Adrenal gland (tissue), 12 donors: ENCODE measurements around the gene DCTN1. TPM values are rescaled to one million over a fixed set of nuclear protein-coding genes. Genes with fewer than 3 reads are reported as not detected.

ENCODE experiments used
- DNase-seq, 7 donors: peaks; one replicate each; pipeline ENCODE4 v3.0.0-alpha.2; 2019 to 2020
- H3K27ac ChIP-seq, 5 donors: fragments of 200-600 bp; sonication (generic) in 4 of 5; 1 replicate in 3 of 5; 2 replicates in 2 of 5; pipeline versions ENCODE4 v1.5.1 to v1.8.0; 2016 to 2020; ENCODE audit warnings: mild to moderate bottlenecking in 1 of 5
- H3K27me3 ChIP-seq: fragments of 200-600 bp; 2 replicates; pipeline ENCODE4 v1.8.0; 2021
- H3K36me3 ChIP-seq, 2 donors: fragments of 200-600 bp; replicated peaks in 1 of 2; 1 replicate in 1 of 2; 2 replicates in 1 of 2; pipeline versions ENCODE4 v1.5.1 to v1.8.0; 2018 to 2022
- H3K4me1 ChIP-seq, 2 donors: fragments of 200-600 bp; replicated peaks in 1 of 2; 1 replicate in 1 of 2; 2 replicates in 1 of 2; pipeline versions ENCODE4 v1.5.1 to v1.8.0; 2018 to 2021
- H3K4me3 ChIP-seq, 4 donors: fragments of 200-600 bp; sonication (generic) in 3 of 4; one replicate each; pipeline ENCODE4 v1.5.1; 2016 to 2018
- H3K9me3 ChIP-seq, 3 donors: fragments of 200-600 bp; sonication (generic) in 1 of 3; replicated peaks in 1 of 3; 1 replicate in 2 of 3; 2 replicates in 1 of 3; pipeline versions ENCODE4 v1.5.1 to v1.8.0; 2016 to 2021
- POLR2A ChIP-seq, 2 donors: fragments of 450-650 bp; IDR thresholded peaks; one replicate each; pipeline ENCODE4 v1.6.1; 2017; ENCODE audit warnings: antibody characterized with exemption in 2 of 2, mild to moderate bottlenecking in 2 of 2, moderate library complexity in 1 of 2
- WGBS, 4 donors: extraction: QIAGEN DNeasy Blood & Tissue Kit in 2 of 4; methylation state at CpG; one replicate each; pipeline versions ENCODE4 v1.1.5 to v1.1.7; 2013 to 2017; 5-methylcytosine and 5-hydroxymethylcytosine counted together
- intact Hi-C, 2 donors: fragments of 100-400 bp; cut with DNase I; formaldehyde crosslinking; loops; one replicate each; pipeline versions ENCODE4 v1.14.1 to v1.15.0; 2022 to 2023
- polyA plus RNA-seq, 3 donors: library from polyadenylated mRNA; stranded (reverse); fragments of 200-250 nt in 2 of 3; fragments of 350-450 nt in 1 of 3; fragmentation: Illumina TruSeq in 1 of 3; extraction: RNeasy Lipid Tissue Mini Kit (QIAGEN cat#74804) in 1 of 3; gene quantifications; one replicate each; pipeline ENCODE4 v1.2.3, GENCODE V29; 2013 to 2014
- total RNA-seq, 9 donors: library from RNA; depleted of rRNA in 4 of 9; stranded (reverse); fragments of >200 nt in 4 of 9; fragments of 120-200 nt in 1 of 9; fragmentation: NEBNext Ultra II Directional in 1 of 9; extraction: Animal tissue kit (Norgen Biotek cat#: 25700) in 1 of 9; gene quantifications; one replicate each; pipeline versions ENCODE4 v1.1.0 to v1.2.4, GENCODE V29; 2013 to 2023
- TF ChIP-seq, protein P1 (sequence below), 6 experiments: fragments of 450-650 bp in 4 of 6; fragments of 200-600 bp in 2 of 6; sonication (generic) in 1 of 6; IDR thresholded peaks; 1 replicate in 5 of 6; 2 replicates in 1 of 6; pipeline versions ENCODE4 v1.5.1 to v1.8.0; 2016 to 2021; ENCODE audit warnings: antibody characterized with exemption in 6 of 6, mild to moderate bottlenecking in 2 of 6, moderate library complexity in 1 of 6
- donor health status: healthy with polysubstance abuse.
- donor health status: Bipolar disorder and iron deficiency.
- donor health status: DM: yes; HTN: yes; CAD: no.
- donor health status: DM: no; HTN: no; CAD: no.
- donor health status: DM: no; HTN: no; CAD: no.
- donor health status: DM: yes; HTN: yes; CAD: no.

DCTN1 gene
- total and polyA plus RNA-seq, 12 donors, result 106 to 258 (median 146) TPM

DNA sequence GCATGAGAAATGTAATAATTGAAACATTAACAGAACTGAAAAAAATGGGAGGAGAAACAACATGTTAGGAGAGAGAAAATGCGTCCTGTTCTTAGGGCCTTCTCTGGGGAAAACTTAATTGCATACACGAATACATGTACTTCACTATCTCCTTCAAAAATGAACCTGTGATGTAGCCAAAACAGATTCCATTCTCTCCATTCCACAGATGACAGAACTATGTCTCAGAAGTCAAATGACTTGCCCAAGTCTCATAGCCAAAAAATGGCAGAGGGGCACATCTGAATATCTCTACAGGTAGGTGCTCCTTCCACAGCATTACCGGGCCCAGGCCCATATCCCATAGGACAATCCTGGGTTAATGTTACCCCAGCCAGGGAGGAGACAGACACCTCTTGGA, 3.9 kb upstream of the DCTN1 start:
- WGBS, 4 donors, result 68 to 80% (median 75%) methylated on average over 3 of the region's 3 CpGs
- H3K27ac ChIP-seq, result no peak overlapping the region
- H3K9me3 ChIP-seq, result no peaks in the 10 kb centered on the region
- TF ChIP-seq, protein P1, sequence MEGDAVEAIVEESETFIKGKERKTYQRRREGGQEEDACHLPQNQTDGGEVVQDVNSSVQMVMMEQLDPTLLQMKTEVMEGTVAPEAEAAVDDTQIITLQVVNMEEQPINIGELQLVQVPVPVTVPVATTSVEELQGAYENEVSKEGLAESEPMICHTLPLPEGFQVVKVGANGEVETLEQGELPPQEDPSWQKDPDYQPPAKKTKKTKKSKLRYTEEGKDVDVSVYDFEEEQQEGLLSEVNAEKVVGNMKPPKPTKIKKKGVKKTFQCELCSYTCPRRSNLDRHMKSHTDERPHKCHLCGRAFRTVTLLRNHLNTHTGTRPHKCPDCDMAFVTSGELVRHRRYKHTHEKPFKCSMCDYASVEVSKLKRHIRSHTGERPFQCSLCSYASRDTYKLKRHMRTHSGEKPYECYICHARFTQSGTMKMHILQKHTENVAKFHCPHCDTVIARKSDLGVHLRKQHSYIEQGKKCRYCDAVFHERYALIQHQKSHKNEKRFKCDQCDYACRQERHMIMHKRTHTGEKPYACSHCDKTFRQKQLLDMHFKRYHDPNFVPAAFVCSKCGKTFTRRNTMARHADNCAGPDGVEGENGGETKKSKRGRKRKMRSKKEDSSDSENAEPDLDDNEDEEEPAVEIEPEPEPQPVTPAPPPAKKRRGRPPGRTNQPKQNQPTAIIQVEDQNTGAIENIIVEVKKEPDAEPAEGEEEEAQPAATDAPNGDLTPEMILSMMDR (IDR thresholded peaks at IDR 0.05), result no peak
- no peak for TF ChIP-seq POLR2A (IDR thresholded peaks at IDR 0.05)
- peaks cover 0 to 5% of the 10 kb centered on the region in 2 donors for H3K36me3 ChIP-seq
- no peak for DNase-seq
- H3K4me1 ChIP-seq, result peaks cover 27 to 70% of the 10 kb centered on the region in 2 donors
- H3K4me3 ChIP-seq, result no peak overlapping the region
- H3K27me3 ChIP-seq, result no peaks in the 10 kb centered on the region
- intact Hi-C loops, result no loop called here

DNA sequence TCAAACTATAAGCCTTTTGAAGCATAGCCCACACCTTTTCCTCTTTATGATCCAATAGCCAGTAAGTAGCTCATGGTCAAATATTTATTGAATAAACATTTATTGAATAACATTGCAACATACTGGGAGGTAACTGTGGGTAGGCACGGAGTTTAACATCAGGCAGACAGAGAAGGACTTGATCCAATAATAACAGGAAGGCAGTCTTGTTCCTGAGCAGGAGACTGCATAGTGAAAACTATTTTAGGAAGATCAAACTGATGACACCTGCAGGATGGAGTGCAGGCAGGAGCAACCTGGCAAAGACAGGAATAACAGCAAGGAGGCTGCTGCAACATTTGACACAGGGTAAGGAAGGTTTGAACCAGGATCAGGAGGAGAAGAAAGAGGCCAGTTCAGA, 3.1 kb upstream of the DCTN1 start:
- Histone ChIP-seq H3K36me3 (peaks cover 0 to 5% of the 10 kb centered on the region in 2 donors), H3K4me1 (peaks cover 30 to 74% of the 10 kb centered on the region in 2 donors), H3K27me3 (no peaks in the 10 kb centered on the region), H3K27ac (peak overlapping the region in 3 of 5 donors; percentile 10 to 36 (median 13)), H3K9me3 (no peaks in the 10 kb centered on the region), H3K4me3 (no peak overlapping the region)
- TF ChIP-seq, protein P1 (IDR thresholded peaks at IDR 0.05), result no peak
- TF ChIP-seq POLR2A (IDR thresholded peaks at IDR 0.05), result no peak
- 8 to 16% (median 13%) methylated on average over 1 of the region's 1 CpG for WGBS, 4 donors
- intact Hi-C loops, result no loop called here
- DNase-seq, result no peak

DNA sequence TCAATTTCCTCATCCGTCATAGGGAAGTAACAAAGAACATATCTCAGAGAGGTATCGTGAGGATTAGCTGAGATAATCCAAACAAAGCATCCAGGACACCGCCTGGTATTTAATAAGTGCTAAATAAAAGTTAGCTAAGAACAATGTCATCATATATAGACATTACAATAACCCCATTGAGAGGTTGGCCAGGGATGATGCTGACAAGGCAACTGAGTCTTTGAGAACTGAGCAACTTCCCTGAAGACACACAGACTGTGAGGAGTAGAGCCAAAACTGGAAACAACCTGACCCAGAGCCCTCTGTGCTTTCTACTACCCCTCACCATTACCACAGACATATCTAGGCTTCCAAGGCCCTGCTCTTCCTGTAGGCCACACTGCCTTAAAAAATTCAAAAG, 1.6 kb upstream of the DCTN1 start:
- no peak for DNase-seq
- Histone ChIP-seq H3K27me3 (no peaks in the 10 kb centered on the region), H3K36me3 (peaks cover 0 to 18% of the 10 kb centered on the region in 2 donors), H3K27ac (no peak overlapping the region), H3K4me3 (no peak overlapping the region), H3K9me3 (no peaks in the 10 kb centered on the region), H3K4me1 (peaks cover 21 to 61% of the 10 kb centered on the region in 2 donors)
- intact Hi-C loops, result no loop called here
- TF ChIP-seq, protein P1 (IDR thresholded peaks at IDR 0.05), result no peak
- TF ChIP-seq POLR2A (IDR thresholded peaks at IDR 0.05), result no peak
- 89 to 100% (median 95%) methylated on average over 3 of the region's 3 CpGs for WGBS, 4 donors

DNA sequence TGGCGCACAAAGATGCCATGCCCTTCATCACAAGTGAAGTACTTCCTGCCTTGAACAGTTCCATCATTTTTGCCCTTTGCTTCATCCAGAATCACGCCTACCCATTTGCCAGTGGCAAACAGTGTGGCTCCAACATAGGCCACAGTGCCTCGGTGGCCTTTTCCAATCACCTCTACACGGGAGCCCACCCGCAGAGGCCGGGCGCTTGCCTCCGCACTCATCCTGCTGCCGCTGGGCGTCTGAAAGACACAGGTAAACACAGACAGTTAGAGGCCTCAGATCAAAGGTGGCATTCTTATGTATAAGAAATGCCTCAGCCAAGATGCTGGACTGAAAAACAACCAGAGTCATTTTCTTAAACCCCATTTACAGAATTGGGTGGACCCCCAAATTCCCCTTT, 2.1 kb downstream of the DCTN1 start:
- H3K27ac ChIP-seq, result no peak overlapping the region
- no peak overlapping the region for H3K4me3 ChIP-seq
- H3K36me3 ChIP-seq, result peaks cover 0 to 18% of the 10 kb centered on the region in 2 donors
- TF ChIP-seq, protein P1 (IDR thresholded peaks at IDR 0.05), result no peak
- TF ChIP-seq POLR2A (IDR thresholded peaks at IDR 0.05), result no peak
- 92 to 96% (median 94%) methylated on average over 10 of the region's 10 CpGs for WGBS, 4 donors
- peaks cover 21 to 55% of the 10 kb centered on the region in 2 donors for H3K4me1 ChIP-seq
- H3K27me3 ChIP-seq, result no peaks in the 10 kb centered on the region
- intact Hi-C loops, result no loop called here
- no peak for DNase-seq
- H3K9me3 ChIP-seq, result no peaks in the 10 kb centered on the region
